WTC11 (cell line): Measurements from ENCODE around the gene MB.

Experiments
- ATF6 ChIP-seq: sonication (generic); formaldehyde crosslinking; IDR thresholded peaks from 2 replicates; pipeline ENCODE4 v1.8.1; 2023; ENCODE audit warnings: mild to moderate bottlenecking, missing genetic modification reagents
- CREB1 ChIP-seq: sonication (generic); formaldehyde crosslinking; IDR thresholded peaks from 2 replicates; pipeline ENCODE4 v1.8.0; 2023; ENCODE audit warnings: mild to moderate bottlenecking, missing genetic modification reagents
- CTCF ChIP-seq: fragments of 200-600 bp; IDR thresholded peaks from 2 replicates; pipeline ENCODE4 v1.8.0; 2022; ENCODE audit warnings: antibody characterized with exemption
- SP1 ChIP-seq: sonication (generic); formaldehyde crosslinking; conservative IDR thresholded peaks from 2 replicates; pipeline ENCODE4 v1.8.1; 2022; ENCODE audit warnings: missing genetic modification reagents

- TF ChIP-seq SP1 (CRISPR knock-in tag): no peak
- TF ChIP-seq CTCF: no peak
- no peak for TF ChIP-seq ATF6 (CRISPR knock-in tag)
- no peak for TF ChIP-seq CREB1 (CRISPR knock-in tag)
Observed at GRCh38 chr22:35634015-35634414, 16.9 kb upstream of the MB start.
